ENCODE results near the gene DSTYK. TPM values are rescaled to one million over a fixed set of nuclear protein-coding genes. Genes with fewer than 3 reads are reported as not detected.

Gene DSTYK
- total and polyA plus RNA-seq, 9 donors = 8.8 to 20.0 (median 18.0) TPM

- Histone ChIP-seq H3K4me3 (peak overlapping the region; percentile 61), H3K36me3 (no peaks in the 10 kb centered on the region), H3K9me3 (no peaks in the 10 kb centered on the region), H3K27me3 (no peaks in the 10 kb centered on the region), H3K4me1 (ENCODE audit: insufficient read depth) (peaks cover 15% of the 10 kb centered on the region), H3K27ac (no peak overlapping the region)
- DNase-seq = no peak
- no peak for TF ChIP-seq POLR2A (IDR thresholded peaks at IDR 0.05)
- TF ChIP-seq CTCF (IDR thresholded peaks at IDR 0.05) = no peak
- TF ChIP-seq EP300 (IDR thresholded peaks at IDR 0.05) = no peak
- intact Hi-C loops (cut with DNase I) = loop anchor here in 1 of 4 donors (5.0 kb wide), 1 partner anchor 32 kb away; no protein-coding TSS in a partner anchor
- WGBS, 3 donors = 41 to 48% (median 47%) methylated on average over 10 of the region's 10 CpGs
Observed at GRCh38 chr1:205229916-205230700, 18.6 kb upstream of the DSTYK start.

- 1 to 4% (median 1%) methylated on average over 12 to 15 of the region's 15 CpGs for WGBS, 3 donors
- TF ChIP-seq EP300 (IDR thresholded peaks at IDR 0.05) = no peak
- peak in 1 of 3 donors; percentile 13 for TF ChIP-seq CTCF (IDR thresholded peaks at IDR 0.05)
- no peak for TF ChIP-seq POLR2A (IDR thresholded peaks at IDR 0.05)
- peak; percentile 61 to 67 (median 64) for DNase-seq
Observed at GRCh38 chr1:205229399-205229871, 17.9 kb upstream of the DSTYK start.

GRCh38 chr1:205228093-205228521, 16.6 kb upstream of the DSTYK start:
- intact Hi-C loops (cut with DNase I) = loop anchor here in 1 of 4 donors (5.0 kb wide), 1 partner anchor 34 kb away; no protein-coding TSS in a partner anchor
- Histone ChIP-seq H3K9me3 (no peaks in the 10 kb centered on the region), H3K27me3 (no peaks in the 10 kb centered on the region), H3K27ac (no peak overlapping the region), H3K4me1 (ENCODE audit: insufficient read depth) (peaks cover 10% of the 10 kb centered on the region), H3K4me3 (peak overlapping the region; percentile 61), H3K36me3 (no peaks in the 10 kb centered on the region)
- TF ChIP-seq EP300 (IDR thresholded peaks at IDR 0.05) (no peak), CTCF (IDR thresholded peaks at IDR 0.05) (no peak), POLR2A (IDR thresholded peaks at IDR 0.05) (no peak)
- DNase-seq = peak in 1 of 5 donors; percentile 37
- WGBS, 3 donors = 0 to 1% (median 1%) methylated on average over 18 to 27 of the region's 27 CpGs

More at GRCh38 chr1:205229399-205229871, 17.9 kb upstream of the DSTYK start:
- intact Hi-C loops (cut with DNase I) = loop anchor here in 1 of 4 donors (5.0 kb wide), 1 partner anchor 33 kb away; no protein-coding TSS in a partner anchor
- Histone ChIP-seq H3K9me3 (no peaks in the 10 kb centered on the region), H3K27me3 (no peaks in the 10 kb centered on the region), H3K27ac (no peak overlapping the region), H3K4me1 (ENCODE audit: insufficient read depth) (peaks cover 10% of the 10 kb centered on the region), H3K36me3 (no peaks in the 10 kb centered on the region), H3K4me3 (peak overlapping the region; percentile 61)

- Histone ChIP-seq H3K9me3 (no peaks in the 10 kb centered on the region), H3K4me1 (ENCODE audit: insufficient read depth) (peaks cover 10% of the 10 kb centered on the region), H3K27me3 (no peaks in the 10 kb centered on the region), H3K4me3 (peak within 1 kb of the TSS; percentile 61), H3K36me3 (no peaks in the 10 kb centered on the region), H3K27ac (peak within 1 kb of the TSS in 1 of 2 donors; percentile 14)
- TF ChIP-seq CTCF (IDR thresholded peaks at IDR 0.05) = no peak
- peak; percentile 12 for TF ChIP-seq POLR2A (IDR thresholded peaks at IDR 0.05)
- intact Hi-C loops (cut with DNase I) = loop anchor here in 1 of 4 donors (5.0 kb wide), 1 partner anchor 35 kb away; no protein-coding TSS in a partner anchor
- WGBS, 3 donors = 0% methylated on average over 16 to 44 of the region's 44 CpGs
- DNase-seq = peak; percentile 93 to 95 (median 94)
Observed at GRCh38 chr1:205227584-205228013, 16.1 kb upstream of the DSTYK start, which contains the start of gene TMCC2. Gene TMCC2 (plus strand): TSS chr1:205227946. CDS start chr1:205228565, 619 bp downstream.
